HUES6 (cell line): Measurements from ENCODE around the gene CDK14.
"Not testable (repeated sequence)": the region's sequence is repeated elsewhere in the genome, so short reads cannot be mapped to it uniquely, and the experiment has no call there.

ENCODE experiments used
- H3K27ac ChIP-seq: 2 replicates; pipeline ENCODE4 v1.7.0; 2013; ENCODE audit warnings: low read depth, mild to moderate bottlenecking, low read length, inconsistent platforms
- H3K27me3 ChIP-seq: 2 replicates; pipeline ENCODE4 v1.6.1; 2013; ENCODE audit warnings: low read length; ENCODE audit not compliant: control insufficient read depth, insufficient read depth
- H3K36me3 ChIP-seq: 2 replicates; pipeline ENCODE4 v1.6.1; 2013; ENCODE audit warnings: low read length; ENCODE audit not compliant: control insufficient read depth, insufficient read depth
- H3K4me1 ChIP-seq: 2 replicates; pipeline ENCODE4 v1.6.1; 2013; ENCODE audit warnings: low read length; ENCODE audit not compliant: control insufficient read depth, insufficient read depth
- H3K4me3 ChIP-seq: 2 replicates; pipeline ENCODE4 v1.5.1; 2013; ENCODE audit warnings: low read depth, low read length
- H3K9ac ChIP-seq: one replicate; pipeline ENCODE4 v1.6.1; 2013; ENCODE audit warnings: mild to moderate bottlenecking, low read length
- H3K9me3 ChIP-seq: 2 replicates; pipeline ENCODE4 v1.6.1; 2013; ENCODE audit warnings: low read depth, low read length; ENCODE audit not compliant: control insufficient read depth, insufficient read depth

Gene CDK14

GRCh38 chr7:90923541-90923997 lies 327.4 kb downstream of the CDK14 start:
- H3K9me3 ChIP-seq = no peaks in the 10 kb centered on the region
- H3K4me1 ChIP-seq = peaks cover 12% of the 10 kb centered on the region
- H3K4me3 ChIP-seq = no peak overlapping the region
- H3K9ac ChIP-seq = no peak overlapping the region
- no peaks in the 10 kb centered on the region for H3K27me3 ChIP-seq
- H3K27ac ChIP-seq = no peak overlapping the region
- H3K36me3 ChIP-seq = no peaks in the 10 kb centered on the region

- H3K27ac ChIP-seq, H3K27me3 ChIP-seq, H3K36me3 ChIP-seq, H3K9me3 ChIP-seq, H3K9ac ChIP-seq, H3K4me1 ChIP-seq, H3K4me3 ChIP-seq: not testable (repeated sequence)
Observed at GRCh38 chr7:90928700-90929424, 332.7 kb downstream of the CDK14 start.

GRCh38 chr7:90931986-90932916 lies 336.1 kb downstream of the CDK14 start:
- Histone ChIP-seq H3K9ac (no peak overlapping the region), H3K27me3 (no peaks in the 10 kb centered on the region), H3K9me3 (no peaks in the 10 kb centered on the region), H3K36me3 (no peaks in the 10 kb centered on the region), H3K4me3 (no peak overlapping the region), H3K27ac (no peak overlapping the region), H3K4me1 (peaks cover 6% of the 10 kb centered on the region; the same call in 1 of the 2 replicates)

GRCh38 chr7:90933041-90933440 lies 336.9 kb downstream of the CDK14 start:
- Histone ChIP-seq H3K4me3 (no peak overlapping the region), H3K27ac (no peak overlapping the region), H3K9ac (no peak overlapping the region), H3K9me3 (no peaks in the 10 kb centered on the region), H3K27me3 (no peaks in the 10 kb centered on the region), H3K36me3 (no peaks in the 10 kb centered on the region), H3K4me1 (peaks cover 6% of the 10 kb centered on the region; the same call in 1 of the 2 replicates)

- H3K9me3 ChIP-seq = no peaks in the 10 kb centered on the region
- no peak overlapping the region for H3K4me3 ChIP-seq
- no peaks in the 10 kb centered on the region for H3K36me3 ChIP-seq
- H3K27ac ChIP-seq = no peak overlapping the region
- H3K4me1 ChIP-seq = no peaks in the 10 kb centered on the region
- no peaks in the 10 kb centered on the region for H3K27me3 ChIP-seq
- H3K9ac ChIP-seq = no peak overlapping the region
Observed at GRCh38 chr7:90933984-90934383, 337.9 kb downstream of the CDK14 start.

- H3K27me3 ChIP-seq = no peaks in the 10 kb centered on the region
- H3K4me3 ChIP-seq = no peak overlapping the region
- no peaks in the 10 kb centered on the region for H3K36me3 ChIP-seq
- no peak overlapping the region for H3K9ac ChIP-seq
- H3K27ac ChIP-seq = no peak overlapping the region
- no peaks in the 10 kb centered on the region for H3K4me1 ChIP-seq
- H3K9me3 ChIP-seq = no peaks in the 10 kb centered on the region
Observed at GRCh38 chr7:90938371-90938770, 342.2 kb downstream of the CDK14 start.

DNA sequence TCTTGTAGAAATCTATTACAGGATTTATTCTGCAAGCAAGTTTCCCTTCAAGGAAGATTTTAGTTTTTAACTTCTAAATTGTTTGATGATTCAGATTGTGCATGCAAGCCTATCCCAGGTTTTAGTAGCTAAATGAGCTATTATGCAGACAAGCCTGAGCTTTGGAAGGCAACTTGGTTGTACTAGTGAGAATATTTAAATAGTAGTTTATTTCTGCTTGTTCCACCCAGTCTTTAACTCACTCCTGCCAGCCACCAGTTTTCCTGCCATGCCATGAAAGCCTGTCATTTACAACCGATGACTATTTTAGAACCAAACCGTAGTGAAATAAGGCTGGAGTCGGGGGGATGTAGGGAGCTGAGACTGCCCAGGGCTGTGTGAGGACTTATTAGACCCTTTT lies 343.5 kb downstream of the CDK14 start:
- Histone ChIP-seq H3K27ac (no peak overlapping the region), H3K4me3 (no peak overlapping the region), H3K27me3 (no peaks in the 10 kb centered on the region), H3K9me3 (no peaks in the 10 kb centered on the region), H3K36me3 (no peaks in the 10 kb centered on the region), H3K4me1 (no peaks in the 10 kb centered on the region), H3K9ac (no peak overlapping the region)

DNA sequence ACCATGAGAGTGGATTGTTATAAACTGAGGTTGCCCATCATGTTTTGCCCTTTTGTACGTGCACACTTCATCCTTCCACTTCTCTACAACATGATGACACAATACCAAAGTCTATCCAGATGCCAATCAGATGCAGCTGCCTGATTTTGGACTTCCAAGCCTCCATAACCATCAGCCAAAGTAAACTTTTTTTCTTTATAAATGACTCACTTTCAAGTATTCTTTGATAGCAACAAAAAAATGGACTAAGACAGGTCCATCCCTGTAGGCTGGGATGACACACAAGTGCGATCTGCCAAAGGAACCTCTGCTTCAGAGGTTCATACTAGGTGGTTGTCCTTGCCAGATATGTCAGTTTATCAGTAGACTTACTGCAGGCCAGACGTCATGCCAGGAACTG lies 347.9 kb downstream of the CDK14 start:
- Histone ChIP-seq H3K9me3 (no peaks in the 10 kb centered on the region), H3K4me3 (no peak overlapping the region), H3K36me3 (no peaks in the 10 kb centered on the region), H3K9ac (no peak overlapping the region), H3K27me3 (no peaks in the 10 kb centered on the region), H3K27ac (no peak overlapping the region), H3K4me1 (peaks cover 7% of the 10 kb centered on the region; the same call in 1 of the 2 replicates)

DNA sequence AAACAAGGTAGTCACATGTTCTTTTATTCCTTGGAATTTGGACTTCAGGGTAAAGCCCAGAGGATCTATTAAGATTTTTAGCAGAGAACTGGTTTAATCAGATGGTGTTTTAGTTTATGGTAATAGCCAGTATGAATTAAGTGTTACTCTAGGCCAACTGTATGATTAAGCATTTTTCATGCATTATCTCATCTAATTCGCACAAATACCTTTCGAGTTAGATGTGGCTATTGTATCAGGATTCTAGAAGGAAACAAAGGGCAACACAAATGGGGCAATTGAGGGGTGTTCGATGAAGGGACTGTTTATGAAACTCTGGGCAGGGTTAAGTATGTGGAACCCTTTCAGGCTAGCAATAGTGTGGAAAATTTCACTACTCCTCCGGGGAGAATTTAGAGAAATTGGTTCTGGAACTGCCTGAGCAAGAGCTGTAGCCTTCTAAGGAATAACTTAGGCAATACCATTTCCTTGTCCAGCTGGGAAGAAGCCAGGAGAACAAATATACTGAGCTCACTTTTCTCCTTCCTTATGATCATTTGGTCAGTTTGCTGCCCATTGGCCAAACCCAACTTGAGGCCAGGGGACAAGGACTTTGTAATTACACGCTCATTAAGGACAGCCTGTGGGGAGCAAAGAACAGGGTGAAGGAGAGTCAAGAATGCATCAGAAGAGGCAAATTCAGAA lies 349.1 kb downstream of the CDK14 start:
- H3K4me3 ChIP-seq = no peak overlapping the region
- no peak overlapping the region for H3K9ac ChIP-seq
- no peaks in the 10 kb centered on the region for H3K9me3 ChIP-seq
- H3K4me1 ChIP-seq = peaks cover 7% of the 10 kb centered on the region; the same call in 1 of the 2 replicates
- no peak overlapping the region for H3K27ac ChIP-seq
- no peaks in the 10 kb centered on the region for H3K27me3 ChIP-seq
- H3K36me3 ChIP-seq = no peaks in the 10 kb centered on the region

DNA sequence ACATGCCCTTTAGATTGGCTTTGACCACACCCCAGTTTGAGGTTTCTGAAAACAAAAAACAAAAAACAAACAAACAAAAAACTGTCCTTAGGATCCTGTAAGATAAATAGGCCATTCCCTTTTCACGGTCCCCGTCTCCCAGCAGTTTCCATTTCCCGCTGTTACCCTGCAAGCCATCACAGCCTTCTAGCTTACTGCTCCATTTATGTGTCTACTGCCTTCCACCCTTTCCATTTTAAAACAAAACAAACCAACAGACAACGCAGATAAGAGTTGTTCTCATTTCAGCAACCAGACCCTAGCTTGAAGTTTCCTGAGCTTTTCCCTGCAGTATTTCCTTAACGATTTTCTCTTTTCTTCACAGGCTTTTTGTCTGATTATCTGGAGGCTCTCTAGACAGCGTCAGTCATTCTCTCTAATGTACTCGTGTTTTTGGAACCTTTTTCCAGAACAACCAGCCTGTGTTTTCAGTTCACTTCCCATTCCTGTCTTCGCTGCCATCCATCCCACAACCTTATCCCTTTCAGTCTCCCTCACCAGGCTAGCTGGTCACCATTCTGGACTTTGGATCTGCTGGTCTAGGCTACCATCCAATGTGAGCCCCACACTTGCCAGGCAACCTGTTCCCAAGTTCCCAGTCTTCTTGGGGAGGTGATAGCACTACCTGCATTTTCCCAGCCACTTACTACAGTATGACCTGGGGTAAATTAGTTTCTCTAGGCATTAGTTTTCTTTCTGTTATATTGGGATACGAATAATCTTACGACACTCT lies 350.8 kb downstream of the CDK14 start:
- H3K9ac ChIP-seq = no peak overlapping the region
- no peaks in the 10 kb centered on the region for H3K36me3 ChIP-seq
- no peaks in the 10 kb centered on the region for H3K27me3 ChIP-seq
- no peaks in the 10 kb centered on the region for H3K9me3 ChIP-seq
- H3K27ac ChIP-seq = no peak overlapping the region
- no peak overlapping the region for H3K4me3 ChIP-seq
- H3K4me1 ChIP-seq = peaks cover 8% of the 10 kb centered on the region
